Measurements from ENCODE around the gene FRMD5. TPM values are rescaled to one million over a fixed set of nuclear protein-coding genes. Genes with fewer than 3 reads are reported as not detected.

The FRMD5 gene
- total and polyA plus RNA-seq, 7 donors, result 0.41 to 1.8 (median 0.92) TPM

DNA sequence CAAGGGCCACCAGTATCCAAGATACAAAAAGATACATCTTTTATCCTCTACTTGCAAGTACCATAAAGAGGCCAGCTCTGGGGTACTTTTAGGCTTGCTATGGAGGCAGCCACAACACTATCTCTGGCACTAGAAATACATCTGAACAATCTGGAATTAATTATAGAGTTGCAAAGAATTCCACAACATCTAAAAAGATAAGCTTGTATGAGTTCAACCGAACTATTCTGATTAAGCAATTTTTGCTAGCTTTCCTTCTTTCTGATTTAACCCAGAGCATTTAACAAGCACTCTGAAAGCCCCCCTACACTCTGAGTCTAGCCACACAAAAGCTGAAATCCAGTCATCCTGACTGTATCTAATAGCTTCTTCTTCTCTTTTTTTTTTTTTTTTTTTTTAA lies 95.4 kb downstream of the FRMD5 start:
- intact Hi-C loops (cut with DNase I), result no loop called here
- Histone ChIP-seq H3K36me3 (no peaks in the 10 kb centered on the region), H3K4me1 (peaks cover 0 to 18% (median 16%) of the 10 kb centered on the region in 4 donors), H3K27ac (no peak overlapping the region), H3K4me3 (no peak overlapping the region), H3K27me3 (no peaks in the 10 kb centered on the region), H3K9me3 (no peaks in the 10 kb centered on the region)
- no peak for DNase-seq
- 87 to 97% methylated on average over 1 of the region's 1 CpG for WGBS, 2 donors
- TF ChIP-seq EP300 (IDR thresholded peaks at IDR 0.05), result no peak
- no peak for TF ChIP-seq POLR2A (IDR thresholded peaks at IDR 0.05)
- no peak for TF ChIP-seq POLR2AphosphoS5 (IDR thresholded peaks at IDR 0.05)
- TF ChIP-seq, protein P1, sequence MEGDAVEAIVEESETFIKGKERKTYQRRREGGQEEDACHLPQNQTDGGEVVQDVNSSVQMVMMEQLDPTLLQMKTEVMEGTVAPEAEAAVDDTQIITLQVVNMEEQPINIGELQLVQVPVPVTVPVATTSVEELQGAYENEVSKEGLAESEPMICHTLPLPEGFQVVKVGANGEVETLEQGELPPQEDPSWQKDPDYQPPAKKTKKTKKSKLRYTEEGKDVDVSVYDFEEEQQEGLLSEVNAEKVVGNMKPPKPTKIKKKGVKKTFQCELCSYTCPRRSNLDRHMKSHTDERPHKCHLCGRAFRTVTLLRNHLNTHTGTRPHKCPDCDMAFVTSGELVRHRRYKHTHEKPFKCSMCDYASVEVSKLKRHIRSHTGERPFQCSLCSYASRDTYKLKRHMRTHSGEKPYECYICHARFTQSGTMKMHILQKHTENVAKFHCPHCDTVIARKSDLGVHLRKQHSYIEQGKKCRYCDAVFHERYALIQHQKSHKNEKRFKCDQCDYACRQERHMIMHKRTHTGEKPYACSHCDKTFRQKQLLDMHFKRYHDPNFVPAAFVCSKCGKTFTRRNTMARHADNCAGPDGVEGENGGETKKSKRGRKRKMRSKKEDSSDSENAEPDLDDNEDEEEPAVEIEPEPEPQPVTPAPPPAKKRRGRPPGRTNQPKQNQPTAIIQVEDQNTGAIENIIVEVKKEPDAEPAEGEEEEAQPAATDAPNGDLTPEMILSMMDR (IDR thresholded peaks at IDR 0.05), result no peak

DNA sequence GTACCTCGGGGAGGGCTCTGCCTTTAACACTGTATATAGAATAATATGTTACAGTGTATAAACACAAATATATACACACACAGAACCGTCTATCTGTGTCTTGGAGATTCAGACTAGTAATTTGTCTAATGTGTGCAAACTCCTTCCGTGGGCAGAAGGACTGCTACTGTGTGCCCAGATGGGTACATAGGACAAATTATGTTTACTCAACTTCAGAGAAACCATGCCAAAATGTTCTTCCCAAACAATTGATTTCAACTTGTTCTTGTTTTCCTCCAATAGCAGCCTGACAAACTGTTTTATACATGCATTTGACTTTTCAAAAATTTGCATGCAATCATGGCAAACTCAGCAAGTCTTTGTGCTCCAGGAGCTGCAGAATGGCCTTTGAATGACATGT lies 97.5 kb downstream of the FRMD5 start:
- no peaks in the 10 kb centered on the region for H3K36me3 ChIP-seq
- peaks cover 0 to 12% (median 11%) of the 10 kb centered on the region in 4 donors for H3K4me1 ChIP-seq
- TF ChIP-seq EP300 (IDR thresholded peaks at IDR 0.05) (no peak), POLR2AphosphoS5 (IDR thresholded peaks at IDR 0.05) (no peak)
- TF ChIP-seq, protein P1 (IDR thresholded peaks at IDR 0.05), result no peak
- H3K27me3 ChIP-seq, result no peaks in the 10 kb centered on the region
- H3K27ac ChIP-seq, result no peak overlapping the region
- intact Hi-C loops (cut with DNase I), result no loop called here
- H3K4me3 ChIP-seq, result no peak overlapping the region
- 36 to 46% methylated on average over 3 of the region's 3 CpGs for WGBS, 2 donors
- DNase-seq, result no peak
- H3K9me3 ChIP-seq, result no peaks in the 10 kb centered on the region

DNA sequence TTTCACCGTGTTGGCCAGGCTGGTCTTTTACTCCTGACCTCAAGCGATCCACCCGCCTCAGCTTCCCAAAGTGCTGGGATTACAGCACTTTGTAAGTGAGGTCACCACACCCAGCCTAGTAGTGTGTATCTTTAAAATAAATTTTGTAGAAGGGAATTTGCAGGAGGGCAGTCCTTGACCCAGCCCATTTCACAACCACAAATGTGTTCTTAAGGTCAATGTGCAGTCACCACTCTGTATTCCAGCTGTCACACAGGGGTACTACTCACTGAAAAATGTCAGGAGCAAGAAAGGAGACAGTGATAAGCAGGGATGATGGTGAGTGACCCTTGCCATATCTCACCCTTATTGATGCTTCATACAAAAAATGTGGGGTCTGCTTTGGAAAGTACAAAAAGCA lies 98.5 kb downstream of the FRMD5 start:
- Histone ChIP-seq H3K27ac (no peak overlapping the region), H3K36me3 (no peaks in the 10 kb centered on the region), H3K27me3 (no peaks in the 10 kb centered on the region), H3K4me3 (no peak overlapping the region), H3K4me1 (peaks cover 0 to 11% (median 5%) of the 10 kb centered on the region in 4 donors), H3K9me3 (no peaks in the 10 kb centered on the region)
- intact Hi-C loops (cut with DNase I), result no loop called here
- TF ChIP-seq POLR2AphosphoS5 (IDR thresholded peaks at IDR 0.05), result no peak
- TF ChIP-seq EP300 (IDR thresholded peaks at IDR 0.05), result no peak
- TF ChIP-seq, protein P1 (IDR thresholded peaks at IDR 0.05), result no peak
- no peak for TF ChIP-seq POLR2A (IDR thresholded peaks at IDR 0.05)
- 94 to 95% methylated on average over 3 of the region's 3 CpGs for WGBS, 2 donors
- no peak for DNase-seq

DNA sequence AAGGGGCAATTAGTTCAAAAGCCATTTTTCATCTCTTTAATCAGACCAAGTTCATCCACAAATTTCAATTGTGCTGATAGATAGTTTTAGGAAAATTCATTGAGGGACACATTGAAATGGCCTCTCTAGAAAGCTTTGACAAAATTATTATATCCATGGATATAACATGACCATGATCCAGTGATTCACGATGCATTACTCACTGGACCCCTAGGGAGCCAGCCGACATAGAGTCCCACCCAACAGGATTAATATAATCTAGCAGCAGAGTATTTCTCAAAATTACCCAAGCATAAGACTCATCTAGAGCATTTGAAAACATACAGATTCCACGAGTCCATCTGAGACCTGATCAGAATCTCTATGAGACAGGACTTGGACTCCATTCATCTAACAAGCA lies 100.3 kb downstream of the FRMD5 start:
- H3K27ac ChIP-seq, result no peak overlapping the region
- WGBS, 2 donors, result 91 to 94% methylated on average over 3 of the region's 3 CpGs
- intact Hi-C loops (cut with DNase I), result no loop called here
- DNase-seq, result no peak
- no peaks in the 10 kb centered on the region for H3K36me3 ChIP-seq
- H3K27me3 ChIP-seq, result no peaks in the 10 kb centered on the region
- H3K4me3 ChIP-seq, result no peak overlapping the region
- H3K9me3 ChIP-seq, result no peaks in the 10 kb centered on the region
- peaks cover 0 to 11% (median 4%) of the 10 kb centered on the region in 4 donors for H3K4me1 ChIP-seq
- TF ChIP-seq, protein P1 (IDR thresholded peaks at IDR 0.05), result no peak
- no peak for TF ChIP-seq EP300 (IDR thresholded peaks at IDR 0.05)
- TF ChIP-seq POLR2A (IDR thresholded peaks at IDR 0.05), result no peak
- no peak for TF ChIP-seq POLR2AphosphoS5 (IDR thresholded peaks at IDR 0.05)

DNA sequence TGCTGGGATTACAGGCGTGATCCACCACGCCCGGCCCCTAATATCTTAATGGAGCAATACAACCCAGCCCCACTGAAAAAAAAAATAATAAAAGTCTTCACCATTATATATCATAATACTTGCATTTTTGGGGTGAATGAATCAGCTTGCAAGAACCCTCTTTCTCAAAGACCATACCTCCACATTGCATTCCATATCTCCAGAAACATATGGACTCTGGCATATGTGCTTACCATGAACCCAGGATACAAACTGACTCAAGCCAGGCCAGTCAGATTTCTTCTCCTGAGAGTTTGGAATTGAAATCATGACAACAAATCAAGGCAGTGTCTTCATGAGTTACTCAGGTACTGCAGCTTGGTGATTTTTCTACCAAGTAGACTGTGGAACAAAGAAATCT lies 101.2 kb downstream of the FRMD5 start:
- no peak for TF ChIP-seq POLR2AphosphoS5 (IDR thresholded peaks at IDR 0.05)
- TF ChIP-seq, protein P1 (IDR thresholded peaks at IDR 0.05), result no peak
- TF ChIP-seq EP300 (IDR thresholded peaks at IDR 0.05), result no peak
- no peak for TF ChIP-seq POLR2A (IDR thresholded peaks at IDR 0.05)
- 91 to 99% methylated on average over 3 of the region's 3 CpGs for WGBS, 2 donors
- Histone ChIP-seq H3K9me3 (no peaks in the 10 kb centered on the region), H3K4me3 (no peak overlapping the region), H3K4me1 (peaks cover 0 to 11% (median 4%) of the 10 kb centered on the region in 4 donors), H3K27me3 (no peaks in the 10 kb centered on the region), H3K36me3 (no peaks in the 10 kb centered on the region), H3K27ac (no peak overlapping the region)
- intact Hi-C loops (cut with DNase I), result no loop called here
- no peak for DNase-seq

Data from sigmoid colon (tissue), 7 donors.